ENCODE results near the gene LMO3. TPM values are rescaled to one million over a fixed set of nuclear protein-coding genes. Genes with fewer than 3 reads are reported as not detected.

LMO3 gene
- total RNA-seq, 1 experiment from 2014 or later: 0.34 TPM

- intact Hi-C loops (cut with micrococcal nuclease): no loop called here
- ChIA-PET CTCF (no interaction called here), RAD21 (ENCODE audit: low non-redundant PET in 1 of 2, low total read pairs in 2 of 2, uncharacterized antibody in 2 of 2, unreplicated experiment in 2 of 2) (no interaction called here), POLR2A (no interaction called here)
- Histone ChIP-seq H3K27me3 (ENCODE audit: insufficient read depth, low read length) (no peaks in the 10 kb centered on the region), H3K79me2 (ENCODE audit: insufficient read depth, low read length) (no peaks in the 10 kb centered on the region), H3K9me2 (ENCODE audit: insufficient read depth) (no peaks in the 10 kb centered on the region), H4K20me1 (ENCODE audit: insufficient read depth) (no peaks in the 10 kb centered on the region), H2AFZ (ENCODE audit: low read depth, low read length, poor library complexity, severe bottlenecking) (no peak overlapping the region), H3K9me3 (ENCODE audit: control insufficient read depth in 1 of 2, insufficient read depth in 1 of 2, low read depth in 1 of 2, low read length in 2 of 2) (no peaks in the 10 kb centered on the region), H3K36me3 (ENCODE audit: control insufficient read depth in 1 of 2, insufficient read depth in 2 of 2, low read length in 2 of 2) (no peaks in the 10 kb centered on the region), H3K9ac (ENCODE audit: low read length) (no peak overlapping the region), H3K4me2 (ENCODE audit: low read length) (peak overlapping the region; percentile 39), H3K27ac (ENCODE audit: low read depth, low read length) (no peak overlapping the region), H3K4me1 (ENCODE audit: control insufficient read depth in 1 of 2, insufficient read depth in 2 of 2, low read length in 2 of 2) (peaks cover 5 to 24% of the 10 kb centered on the region in 2 experiments), H3K4me3 (replicated peaks in 1 of 2; ENCODE audit: low read depth in 1 of 2, low read length in 2 of 2) (no peak overlapping the region)
- ATAC-seq (no peak), DNase-seq (ENCODE audit: low read depth, low spot score) (no peak)
- no TSS peak for BruUV-seq (replicated peaks)
- TF ChIP-seq ZBTB33 (IDR thresholded peaks at IDR 0.05; ENCODE audit: extremely low read depth, insufficient replicate concordance, low read length) (no peak), MAX (IDR thresholded peaks at IDR 0.05) (no peak), SIN3A (IDR thresholded peaks at IDR 0.05; ENCODE audit: low read depth) (no peak), CBX3 (IDR thresholded peaks at IDR 0.05; ENCODE audit: low read depth) (no peak), EZH2phosphoT487 (IDR thresholded peaks at IDR 0.05; ENCODE audit: borderline replicate concordance) (no peak), EGR1 (IDR thresholded peaks at IDR 0.05; ENCODE audit: low read depth) (no peak), ZFX (IDR thresholded peaks at IDR 0.05) (no peak), YY1 (IDR thresholded peaks at IDR 0.05; ENCODE audit: extremely low read depth, insufficient replicate concordance, low read depth, low read length) (no peak), CTCF (IDR thresholded peaks at IDR 0.05 in 2 of 3, conservative IDR thresholded peaks at IDR 0.05 in 1 of 3; ENCODE audit: borderline replicate concordance in 1 of 3, insufficient read depth in 1 of 3, low read depth in 2 of 3, low read length in 2 of 3) (no peak), RAD21 (IDR thresholded peaks at IDR 0.05; ENCODE audit: low read depth) (no peak), FOSL1 (IDR thresholded peaks at IDR 0.05; ENCODE audit: low read depth) (no peak), POLR2AphosphoS5 (IDR thresholded peaks at IDR 0.05; ENCODE audit: low read depth, low read length) (no peak), ATF3 (IDR thresholded peaks at IDR 0.05) (no peak), JUND (IDR thresholded peaks at IDR 0.05) (no peak), SP1 (IDR thresholded peaks at IDR 0.05; ENCODE audit: low read depth) (no peak), SRF (IDR thresholded peaks at IDR 0.05; ENCODE audit: low read depth) (no peak), CEBPB (IDR thresholded peaks at IDR 0.05; ENCODE audit: low read depth) (no peak)
These were observed 82.0 kb downstream of the LMO3 start for GRCh38 chr12:16523951-16524331.
